Activated naive CD4-positive, alpha-beta T cell treated with anti-CD3 and anti-CD28 coated beads, Interleukin-2, amount 50 U/mL, for 24 hours (primary cell): ENCODE data around the gene AGBL4.

Experiments used
- H3K27ac Mint-ChIP-seq: one replicate; pipeline ENCODE4 v1.8.0; 2021; ENCODE audit warnings: mild to moderate bottlenecking, mixed read lengths
- H3K27me3 Mint-ChIP-seq: one replicate; pipeline ENCODE4 v1.8.0; 2021; ENCODE audit warnings: mixed read lengths
- H3K36me3 Mint-ChIP-seq: one replicate; pipeline ENCODE4 v1.8.0; 2021; ENCODE audit warnings: mixed read lengths
- H3K4me1 Mint-ChIP-seq: one replicate; pipeline ENCODE4 v1.8.0; 2021; ENCODE audit warnings: mixed read lengths
- H3K4me3 Mint-ChIP-seq: one replicate; pipeline ENCODE4 v1.8.0; 2021; ENCODE audit warnings: mild to moderate bottlenecking, mixed read lengths
- H3K9me3 Mint-ChIP-seq: one replicate; pipeline ENCODE4 v1.8.0; 2021; ENCODE audit warnings: mixed read lengths

Gene AGBL4

DNA sequence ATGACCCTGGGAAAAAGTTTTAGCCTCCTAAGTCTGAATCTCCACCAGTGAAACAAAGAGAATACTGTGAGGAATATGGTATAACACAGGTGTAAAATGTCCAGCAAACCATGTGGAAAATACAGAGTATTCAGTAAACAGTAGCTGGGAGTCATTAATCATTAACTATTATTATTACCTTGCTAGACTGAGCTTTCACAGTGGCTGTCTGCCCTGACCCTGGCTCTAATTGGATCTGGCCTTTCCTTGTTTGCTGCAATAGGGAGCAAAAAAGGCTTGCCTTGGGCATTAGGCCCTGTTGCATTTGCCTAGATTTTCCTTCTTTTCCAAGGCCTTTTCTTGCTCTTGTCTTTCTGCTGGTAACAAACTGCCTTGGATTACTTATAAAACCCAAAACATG, 1068.0 kb downstream of the AGBL4 start:
- Mint-ChIP-seq H3K27me3 (peaks cover 2% of the 10 kb centered on the region), H3K4me3 (no peak overlapping the region), H3K9me3 (no peaks in the 10 kb centered on the region), H3K27ac (no peak overlapping the region), H3K4me1 (no peaks in the 10 kb centered on the region), H3K36me3 (no peaks in the 10 kb centered on the region)

DNA sequence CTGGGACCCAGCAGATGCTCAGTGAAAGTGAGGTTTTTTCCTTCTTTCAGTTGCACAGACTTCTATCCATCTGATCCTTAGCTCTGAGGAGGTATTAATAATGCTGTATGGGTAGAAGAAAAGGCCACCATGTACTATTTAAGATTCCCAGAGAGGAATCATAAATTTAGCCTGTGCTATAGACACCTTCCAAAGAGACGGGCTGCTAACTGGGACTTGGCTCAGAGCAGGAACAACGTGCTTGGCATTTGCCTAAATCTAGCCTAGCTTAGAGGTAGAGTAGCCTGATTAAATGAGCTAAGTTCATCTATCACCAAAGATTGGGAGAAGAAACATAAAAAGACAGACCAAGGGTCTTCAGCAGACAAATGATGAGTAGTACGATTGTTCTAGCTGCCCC, 1070.1 kb downstream of the AGBL4 start:
- Mint-ChIP-seq H3K27me3 (peaks cover 3% of the 10 kb centered on the region), H3K9me3 (no peaks in the 10 kb centered on the region)

DNA sequence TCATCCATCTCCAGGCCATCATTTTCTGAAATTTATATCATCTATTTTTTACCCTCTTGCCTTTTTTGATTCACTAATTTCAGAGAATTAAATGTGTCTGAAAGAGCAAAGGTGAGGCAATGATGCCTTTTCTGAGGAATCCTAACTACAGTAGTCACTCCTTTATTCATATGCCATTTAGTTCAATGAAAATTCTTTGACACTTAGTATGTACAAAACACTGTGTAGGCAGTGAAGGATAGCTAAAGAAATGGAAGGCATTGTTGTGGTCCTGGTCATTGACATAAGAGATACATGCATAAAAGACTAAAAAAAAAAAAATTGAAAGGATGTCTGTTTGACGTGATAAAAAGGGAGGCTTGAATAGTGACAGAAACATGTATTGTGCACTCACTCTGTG, 1075.2 kb downstream of the AGBL4 start:
- H3K36me3 Mint-ChIP-seq: no peaks in the 10 kb centered on the region
- H3K27ac Mint-ChIP-seq: no peak overlapping the region
- H3K27me3 Mint-ChIP-seq: peaks cover 5% of the 10 kb centered on the region

More for the DNA sequence above, 1070.1 kb downstream of the AGBL4 start:
- no peaks in the 10 kb centered on the region for H3K36me3 Mint-ChIP-seq
- no peaks in the 10 kb centered on the region for H3K4me1 Mint-ChIP-seq
- H3K27ac Mint-ChIP-seq: no peak overlapping the region
- H3K4me3 Mint-ChIP-seq: no peak overlapping the region

DNA sequence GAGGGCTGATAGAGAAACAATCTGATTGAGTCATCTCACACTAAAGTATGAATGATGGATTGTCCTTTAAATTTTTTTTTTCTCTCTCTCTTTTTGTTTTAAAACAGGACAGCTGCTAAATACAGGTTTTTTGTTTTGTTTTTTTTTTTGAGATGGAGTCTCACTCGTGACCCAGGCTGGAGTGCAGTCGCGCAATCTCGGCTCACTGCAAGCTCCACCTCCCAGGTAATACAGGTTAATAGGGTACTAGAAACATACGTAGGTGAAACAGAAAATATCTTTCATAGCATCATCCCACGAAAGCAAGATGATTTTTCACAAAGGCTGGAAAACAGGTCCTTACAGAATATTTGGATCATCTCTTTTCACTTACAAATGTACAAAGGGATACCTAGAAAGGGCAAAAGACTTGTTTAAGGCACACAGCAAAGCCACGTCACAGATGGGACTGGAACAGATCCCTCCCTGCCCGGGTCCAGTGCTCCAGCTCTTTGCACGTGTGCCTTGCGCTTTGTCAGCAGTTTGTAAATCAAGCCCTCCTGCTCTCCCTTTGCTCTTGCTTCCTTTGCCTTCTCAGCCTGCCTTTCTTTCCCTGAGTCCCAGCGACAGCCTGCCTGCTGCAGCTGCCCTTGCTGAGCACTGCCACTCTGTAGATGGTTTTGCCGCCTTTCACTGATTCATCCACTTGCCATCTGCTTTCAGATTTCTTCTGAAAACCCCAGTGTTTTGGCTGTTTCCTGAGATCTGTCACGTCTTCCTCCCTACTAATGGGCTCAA, 1075.8 kb downstream of the AGBL4 start:
- H3K36me3 Mint-ChIP-seq: no peaks in the 10 kb centered on the region
- H3K4me1 Mint-ChIP-seq: no peaks in the 10 kb centered on the region
- H3K27ac Mint-ChIP-seq: no peak overlapping the region
- no peaks in the 10 kb centered on the region for H3K9me3 Mint-ChIP-seq
- H3K27me3 Mint-ChIP-seq: peaks cover 5% of the 10 kb centered on the region
- no peak overlapping the region for H3K4me3 Mint-ChIP-seq

More for the DNA sequence above, 1075.2 kb downstream of the AGBL4 start:
- Mint-ChIP-seq H3K4me1 (no peaks in the 10 kb centered on the region), H3K9me3 (no peaks in the 10 kb centered on the region), H3K4me3 (no peak overlapping the region)

DNA sequence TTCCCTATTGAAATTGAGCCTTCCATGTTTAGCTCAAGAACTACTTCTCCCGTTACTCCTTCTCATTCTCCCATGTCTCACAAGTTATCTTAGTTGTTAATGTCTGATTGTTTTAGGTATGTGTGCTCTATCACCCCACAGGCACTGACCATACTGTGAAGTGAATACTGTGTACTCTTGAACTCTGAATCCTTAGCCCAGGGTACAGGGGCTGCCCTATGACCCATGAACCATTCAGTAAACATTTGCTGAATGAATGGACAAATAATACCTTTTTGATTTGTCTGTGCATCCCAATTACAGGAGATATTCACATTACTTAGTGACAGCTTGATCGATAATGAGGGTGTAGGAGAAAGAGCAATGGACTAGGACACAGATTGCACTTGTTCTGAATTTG, 1077.7 kb downstream of the AGBL4 start:
- H3K27ac Mint-ChIP-seq: no peak overlapping the region
- H3K4me3 Mint-ChIP-seq: no peak overlapping the region
- no peaks in the 10 kb centered on the region for H3K9me3 Mint-ChIP-seq
- H3K36me3 Mint-ChIP-seq: no peaks in the 10 kb centered on the region
- H3K4me1 Mint-ChIP-seq: no peaks in the 10 kb centered on the region
- peaks cover 5% of the 10 kb centered on the region for H3K27me3 Mint-ChIP-seq

DNA sequence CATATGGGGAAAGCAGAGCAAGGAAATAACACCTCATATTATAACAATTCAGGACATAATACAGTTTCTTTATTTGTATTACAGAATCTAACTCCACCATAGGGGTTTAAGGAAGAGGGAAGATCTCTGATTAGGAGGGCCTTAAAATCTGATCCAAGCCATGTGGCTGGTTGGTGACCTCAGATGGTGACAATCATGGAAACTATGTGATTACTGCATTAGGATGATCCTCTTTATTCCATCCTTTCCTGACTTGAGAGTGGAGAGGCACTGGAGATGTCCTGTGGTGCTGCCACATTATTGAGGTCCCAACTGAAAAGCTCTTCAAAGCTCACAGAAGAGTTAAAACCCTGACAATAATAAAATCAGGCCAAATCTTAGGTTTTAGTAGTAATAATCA, 1078.9 kb downstream of the AGBL4 start:
- H3K4me3 Mint-ChIP-seq: no peak overlapping the region
- H3K27ac Mint-ChIP-seq: no peak overlapping the region
- H3K4me1 Mint-ChIP-seq: no peaks in the 10 kb centered on the region
- no peaks in the 10 kb centered on the region for H3K36me3 Mint-ChIP-seq
- no peaks in the 10 kb centered on the region for H3K9me3 Mint-ChIP-seq
- peaks cover 5% of the 10 kb centered on the region for H3K27me3 Mint-ChIP-seq

DNA sequence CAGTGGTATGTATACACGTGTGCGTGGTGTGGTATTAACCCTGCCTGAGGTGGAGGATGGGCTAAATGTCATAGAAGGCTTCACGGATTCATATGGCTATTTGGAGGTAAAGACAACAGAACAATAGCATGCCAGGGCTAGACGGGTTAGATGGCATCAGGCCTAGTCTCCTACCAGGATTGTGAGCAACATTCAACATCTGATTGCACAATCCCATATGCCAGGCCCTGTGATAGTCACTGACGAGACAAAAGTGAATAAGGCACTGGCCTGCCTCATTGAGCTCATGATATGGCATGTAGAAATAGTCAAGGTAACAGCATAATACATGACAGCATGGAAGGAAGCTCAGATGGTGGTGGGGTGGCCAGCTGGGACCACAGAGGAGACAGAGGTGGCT, 1079.9 kb downstream of the AGBL4 start:
- H3K4me1 Mint-ChIP-seq: no peaks in the 10 kb centered on the region
- no peaks in the 10 kb centered on the region for H3K36me3 Mint-ChIP-seq
- no peaks in the 10 kb centered on the region for H3K9me3 Mint-ChIP-seq
- H3K27ac Mint-ChIP-seq: no peak overlapping the region
- no peak overlapping the region for H3K4me3 Mint-ChIP-seq
- H3K27me3 Mint-ChIP-seq: peaks cover 4% of the 10 kb centered on the region

DNA sequence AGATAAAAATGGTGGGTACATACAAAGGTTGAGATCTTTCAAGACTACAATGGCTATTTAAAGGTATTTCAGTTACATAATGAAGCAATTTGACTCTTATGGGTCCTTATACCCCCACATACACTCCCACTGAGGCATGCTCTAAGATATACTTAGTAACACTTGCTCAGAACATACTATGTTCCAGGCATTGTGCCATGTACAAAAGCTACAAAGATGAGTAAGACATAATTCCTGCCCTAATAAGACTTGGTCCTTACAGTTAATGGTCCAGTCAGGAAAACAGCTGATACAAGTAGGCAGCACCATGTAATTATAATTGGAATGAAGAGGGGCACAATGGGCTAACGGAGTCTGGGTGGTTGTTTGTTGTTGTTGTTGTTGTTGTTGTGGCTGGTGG, 1080.4 kb downstream of the AGBL4 start:
- Mint-ChIP-seq H3K4me1 (no peaks in the 10 kb centered on the region), H3K4me3 (no peak overlapping the region), H3K9me3 (no peaks in the 10 kb centered on the region), H3K27me3 (peaks cover under 1% of the 10 kb centered on the region), H3K27ac (no peak overlapping the region), H3K36me3 (no peaks in the 10 kb centered on the region)

DNA sequence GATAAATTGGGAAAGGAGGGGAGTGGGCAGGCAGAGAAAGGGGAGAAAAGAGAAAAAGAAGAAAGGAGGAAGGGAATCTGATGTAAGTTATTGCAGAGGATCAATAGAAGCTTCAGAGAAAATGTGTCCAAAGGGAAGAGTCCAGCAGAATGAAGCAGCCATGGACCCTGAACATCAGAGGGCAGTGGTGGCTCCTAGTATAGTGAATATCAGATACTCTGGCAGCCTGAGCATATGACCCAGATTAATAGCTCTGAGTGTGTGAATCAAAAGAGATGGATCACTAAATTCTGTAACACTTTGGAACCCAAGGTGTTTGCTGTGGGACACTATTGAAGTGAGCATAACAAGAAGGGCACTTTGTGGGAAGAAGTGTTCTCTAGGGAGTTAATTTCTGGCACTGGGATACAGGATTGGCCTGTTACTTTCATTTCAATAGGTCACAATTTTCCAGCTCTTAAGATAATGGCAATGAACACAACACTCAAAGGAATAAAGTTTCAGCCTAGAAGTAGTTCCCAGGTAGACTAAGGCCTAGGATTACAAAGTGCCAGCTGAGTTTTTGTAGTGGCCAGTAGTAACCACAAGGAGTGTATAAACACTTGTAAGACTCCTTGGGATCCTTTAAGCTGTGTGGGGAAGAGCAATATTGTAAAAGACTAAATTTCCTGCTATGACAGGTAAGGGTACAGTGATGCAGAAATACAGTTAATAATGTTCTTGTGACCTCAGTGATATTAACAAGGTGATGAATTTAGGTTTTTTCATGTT, 1082.6 kb downstream of the AGBL4 start:
- no peaks in the 10 kb centered on the region for H3K36me3 Mint-ChIP-seq
- no peaks in the 10 kb centered on the region for H3K4me1 Mint-ChIP-seq
- no peaks in the 10 kb centered on the region for H3K9me3 Mint-ChIP-seq
- no peak overlapping the region for H3K4me3 Mint-ChIP-seq
- no peak overlapping the region for H3K27ac Mint-ChIP-seq
- H3K27me3 Mint-ChIP-seq: no peaks in the 10 kb centered on the region

DNA sequence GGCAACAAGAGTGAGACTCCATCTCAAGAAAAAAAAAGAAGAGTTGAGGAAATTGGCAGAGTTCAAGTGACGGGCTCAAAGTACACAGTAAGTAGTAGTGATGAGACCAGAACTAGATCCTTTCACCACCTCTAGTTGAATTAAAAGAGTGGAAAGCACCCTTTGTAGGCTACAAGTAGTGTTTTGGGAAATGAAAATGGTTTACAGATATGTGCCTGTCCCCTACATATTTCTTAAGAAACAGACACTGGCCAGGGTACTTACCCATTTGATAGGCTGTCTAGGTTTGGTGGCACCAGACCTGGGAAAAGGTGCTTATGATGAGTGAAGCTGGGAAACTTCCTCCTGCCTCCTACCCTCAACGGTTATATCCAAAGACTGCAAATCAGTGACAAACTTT, 1083.4 kb downstream of the AGBL4 start:
- Mint-ChIP-seq H3K27me3 (peaks cover 2% of the 10 kb centered on the region), H3K36me3 (no peaks in the 10 kb centered on the region), H3K4me1 (no peaks in the 10 kb centered on the region), H3K9me3 (no peaks in the 10 kb centered on the region), H3K4me3 (no peak overlapping the region), H3K27ac (no peak overlapping the region)

DNA sequence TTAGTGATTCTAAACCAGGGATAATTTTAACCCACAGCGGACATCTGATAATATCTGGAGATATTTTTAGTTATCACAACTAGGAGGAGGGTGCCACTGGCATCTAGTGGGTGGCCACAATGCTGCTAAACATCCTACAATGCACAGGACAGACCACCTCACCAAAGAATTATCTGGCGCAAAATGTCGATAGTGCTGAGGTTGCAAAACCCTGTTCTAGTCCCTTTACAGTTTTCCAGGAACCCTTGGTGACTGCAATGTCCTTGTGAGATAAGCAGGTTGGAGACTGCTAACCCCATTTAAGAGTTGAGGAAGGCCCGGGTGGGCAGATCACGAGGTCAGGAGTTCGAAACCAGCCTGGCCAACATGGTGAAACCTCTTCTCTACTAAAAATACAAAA, 1083.9 kb downstream of the AGBL4 start:
- no peak overlapping the region for H3K4me3 Mint-ChIP-seq
- no peak overlapping the region for H3K27ac Mint-ChIP-seq

DNA sequence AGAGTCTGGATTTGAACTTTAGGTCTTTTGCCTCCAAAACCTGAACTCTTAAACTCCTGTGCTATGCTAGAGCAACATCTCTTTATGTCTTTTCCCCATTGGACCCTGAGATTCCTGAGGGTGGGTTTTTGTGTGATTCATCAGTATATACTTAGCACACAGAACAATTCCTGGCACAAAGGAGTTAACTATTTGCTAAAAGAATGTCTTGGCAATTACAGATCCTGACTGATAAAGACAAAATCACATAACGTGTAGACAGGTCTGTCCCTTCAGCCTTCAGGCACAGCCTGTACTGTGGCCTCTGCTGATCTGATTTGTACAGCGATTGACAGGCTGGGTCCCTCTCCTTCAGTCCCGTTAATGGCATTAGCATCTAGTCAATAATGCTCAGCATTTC, 1084.7 kb downstream of the AGBL4 start:
- Mint-ChIP-seq H3K9me3 (no peaks in the 10 kb centered on the region), H3K36me3 (no peaks in the 10 kb centered on the region), H3K27ac (no peak overlapping the region), H3K27me3 (peaks cover 3% of the 10 kb centered on the region), H3K4me3 (no peak overlapping the region), H3K4me1 (no peaks in the 10 kb centered on the region)

More for the DNA sequence above, 1083.9 kb downstream of the AGBL4 start:
- Mint-ChIP-seq H3K9me3 (no peaks in the 10 kb centered on the region), H3K27me3 (peaks cover 3% of the 10 kb centered on the region), H3K4me1 (no peaks in the 10 kb centered on the region), H3K36me3 (no peaks in the 10 kb centered on the region)

DNA sequence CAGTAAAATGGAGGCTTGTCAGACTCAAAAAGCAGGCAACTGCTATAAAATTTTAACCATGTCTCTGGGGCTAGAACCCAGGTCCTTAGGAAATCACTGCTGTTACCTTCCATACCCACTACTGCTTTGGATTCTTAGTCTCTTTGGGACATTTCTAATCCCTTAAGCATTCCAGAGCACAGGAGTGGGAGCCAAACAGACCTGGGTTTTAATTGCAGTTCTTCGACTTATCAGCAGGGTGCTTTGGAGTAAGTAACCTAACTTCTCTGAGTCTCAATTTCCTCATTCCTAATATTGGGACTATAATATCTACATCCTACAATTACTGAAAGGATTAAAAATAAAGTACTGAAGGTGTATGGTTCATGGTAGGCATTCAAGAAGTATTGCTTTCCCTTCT, 1086.0 kb downstream of the AGBL4 start:
- H3K27ac Mint-ChIP-seq: no peak overlapping the region
- H3K9me3 Mint-ChIP-seq: no peaks in the 10 kb centered on the region
- peaks cover 3% of the 10 kb centered on the region for H3K27me3 Mint-ChIP-seq
- no peaks in the 10 kb centered on the region for H3K36me3 Mint-ChIP-seq
- no peak overlapping the region for H3K4me3 Mint-ChIP-seq
- no peaks in the 10 kb centered on the region for H3K4me1 Mint-ChIP-seq

DNA sequence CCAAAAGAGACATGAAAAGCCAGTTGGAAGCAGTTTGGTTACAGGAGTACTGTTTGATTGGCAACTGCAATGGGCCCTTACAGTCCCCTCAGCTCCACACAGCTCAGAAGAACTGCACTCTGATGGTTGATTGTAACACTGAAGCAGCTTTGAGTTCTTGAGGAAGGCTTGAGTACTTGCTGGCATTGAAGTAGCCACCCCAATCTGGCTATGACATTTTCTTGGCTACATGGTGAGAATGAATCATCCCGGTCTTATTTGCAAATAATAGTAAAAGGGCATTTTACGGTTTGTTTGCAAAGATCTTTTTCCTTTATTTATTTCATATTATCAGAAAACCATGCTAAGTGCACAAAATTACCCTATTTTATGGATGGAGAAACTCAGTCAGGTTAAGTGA, 1087.3 kb downstream of the AGBL4 start:
- H3K27ac Mint-ChIP-seq: no peak overlapping the region
- peaks cover 3% of the 10 kb centered on the region for H3K27me3 Mint-ChIP-seq
- H3K4me3 Mint-ChIP-seq: no peak overlapping the region
- H3K4me1 Mint-ChIP-seq: no peaks in the 10 kb centered on the region
- H3K36me3 Mint-ChIP-seq: no peaks in the 10 kb centered on the region
- no peaks in the 10 kb centered on the region for H3K9me3 Mint-ChIP-seq

DNA sequence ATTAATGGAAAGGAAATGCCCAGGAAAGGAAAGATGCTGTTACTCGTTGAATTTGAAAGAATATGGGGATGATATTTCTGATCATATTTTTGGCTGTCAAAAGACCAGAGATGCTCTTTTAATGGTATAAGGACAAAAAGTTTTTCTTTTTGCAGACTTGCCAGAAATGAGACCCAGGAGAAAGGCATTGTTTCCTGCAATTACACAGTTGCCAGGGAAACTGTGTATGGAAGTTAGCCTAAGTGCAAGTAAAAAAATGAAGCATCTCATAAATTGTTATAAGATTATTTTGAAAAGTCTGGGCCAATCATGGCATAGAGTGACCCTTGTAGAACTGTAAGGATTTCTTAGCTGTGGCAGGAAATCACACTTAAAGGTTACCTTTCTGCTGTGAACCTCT, 1091.4 kb downstream of the AGBL4 start:
- Mint-ChIP-seq H3K9me3 (no peaks in the 10 kb centered on the region), H3K4me3 (no peak overlapping the region), H3K4me1 (no peaks in the 10 kb centered on the region), H3K27me3 (peaks cover 3% of the 10 kb centered on the region), H3K36me3 (no peaks in the 10 kb centered on the region), H3K27ac (no peak overlapping the region)

DNA sequence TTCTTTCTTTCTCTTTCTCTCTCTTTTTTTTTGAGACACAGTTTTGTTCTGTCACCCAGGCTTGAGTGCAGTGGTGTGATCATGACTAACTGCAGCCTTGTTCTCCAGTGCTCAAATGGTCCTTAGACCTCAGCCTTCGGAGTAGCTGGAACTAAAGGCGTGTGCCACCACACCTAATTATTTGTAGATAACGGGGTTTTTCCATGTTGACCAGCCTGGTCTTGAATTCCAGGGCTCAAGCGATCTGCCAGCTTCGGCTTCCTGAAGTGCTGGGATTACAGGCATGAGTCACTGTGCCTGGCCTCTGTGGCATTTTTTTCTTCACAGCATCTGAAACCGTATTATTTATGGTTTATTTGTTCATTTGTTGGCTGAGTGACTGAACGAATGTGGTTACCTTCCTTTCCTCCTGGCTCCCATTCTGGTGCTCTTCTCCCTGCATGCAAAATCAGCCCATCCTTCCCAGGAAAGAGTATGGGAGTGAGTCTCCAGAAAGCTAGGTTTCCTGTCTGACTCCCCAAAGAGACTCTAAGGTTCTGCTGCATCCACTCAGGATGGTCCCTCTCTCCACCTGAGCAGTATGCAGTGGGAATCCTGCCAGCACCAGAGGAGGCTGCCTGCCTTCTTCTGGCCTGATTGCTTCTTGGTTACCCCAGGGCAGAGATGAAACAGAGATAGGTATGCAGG, 1092.1 kb downstream of the AGBL4 start:
- Mint-ChIP-seq H3K27ac (no peak overlapping the region), H3K9me3 (peaks cover 5% of the 10 kb centered on the region), H3K36me3 (no peaks in the 10 kb centered on the region), H3K27me3 (peaks cover 3% of the 10 kb centered on the region), H3K4me3 (no peak overlapping the region), H3K4me1 (no peaks in the 10 kb centered on the region)
